ENCODE measurements around the gene A3GALT2.

GRCh38 chr1:33311706-33312412, 9.0 kb downstream of the A3GALT2 start:
- TF ChIP-seq CTCF (IDR thresholded peaks at IDR 0.05; ENCODE audit: low read depth, low read length, poor library complexity, severe bottlenecking) = no peak
- no peak for TF ChIP-seq EZH2phosphoT487 (IDR thresholded peaks at IDR 0.05; ENCODE audit: borderline replicate concordance, low read length)
